Measurements from ENCODE around the gene RPL32.
"Not testable (repeated sequence)": the region's sequence is repeated elsewhere in the genome, so short reads cannot be mapped to it uniquely, and the experiment has no call there.

The RPL32 gene

DNA sequence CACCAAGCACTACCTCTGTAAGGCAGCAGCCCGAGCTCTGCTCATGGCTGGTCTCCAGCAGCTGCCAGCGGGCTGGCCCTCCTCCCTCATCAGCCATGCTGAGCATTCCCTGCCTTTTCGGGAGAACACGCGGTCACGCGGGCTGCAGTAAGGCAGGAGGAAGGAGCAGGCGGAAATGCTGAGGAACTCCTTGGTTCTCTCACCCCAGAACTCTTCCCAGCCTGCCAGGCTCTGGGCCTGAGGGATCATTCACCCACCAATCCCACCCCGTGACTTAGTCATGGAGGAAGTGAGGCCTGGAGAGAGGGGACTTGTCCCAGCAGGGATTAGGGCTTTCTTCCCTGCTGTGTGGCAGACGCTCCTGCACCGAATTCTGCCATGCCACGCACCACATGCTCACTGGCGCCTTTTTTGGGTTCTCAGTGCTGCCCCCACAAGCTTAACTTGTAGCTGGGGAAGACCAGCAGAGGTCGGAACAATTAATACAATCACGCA lies 42.9 kb upstream of the RPL32 start:
- TF ChIP-seq, protein P1, sequence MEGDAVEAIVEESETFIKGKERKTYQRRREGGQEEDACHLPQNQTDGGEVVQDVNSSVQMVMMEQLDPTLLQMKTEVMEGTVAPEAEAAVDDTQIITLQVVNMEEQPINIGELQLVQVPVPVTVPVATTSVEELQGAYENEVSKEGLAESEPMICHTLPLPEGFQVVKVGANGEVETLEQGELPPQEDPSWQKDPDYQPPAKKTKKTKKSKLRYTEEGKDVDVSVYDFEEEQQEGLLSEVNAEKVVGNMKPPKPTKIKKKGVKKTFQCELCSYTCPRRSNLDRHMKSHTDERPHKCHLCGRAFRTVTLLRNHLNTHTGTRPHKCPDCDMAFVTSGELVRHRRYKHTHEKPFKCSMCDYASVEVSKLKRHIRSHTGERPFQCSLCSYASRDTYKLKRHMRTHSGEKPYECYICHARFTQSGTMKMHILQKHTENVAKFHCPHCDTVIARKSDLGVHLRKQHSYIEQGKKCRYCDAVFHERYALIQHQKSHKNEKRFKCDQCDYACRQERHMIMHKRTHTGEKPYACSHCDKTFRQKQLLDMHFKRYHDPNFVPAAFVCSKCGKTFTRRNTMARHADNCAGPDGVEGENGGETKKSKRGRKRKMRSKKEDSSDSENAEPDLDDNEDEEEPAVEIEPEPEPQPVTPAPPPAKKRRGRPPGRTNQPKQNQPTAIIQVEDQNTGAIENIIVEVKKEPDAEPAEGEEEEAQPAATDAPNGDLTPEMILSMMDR (IDR thresholded peaks at IDR 0.05; ENCODE audit: control insufficient read depth, extremely low read depth, insufficient read depth): no peak
- no peak for DNase-seq (ENCODE audit: low read depth)

DNA sequence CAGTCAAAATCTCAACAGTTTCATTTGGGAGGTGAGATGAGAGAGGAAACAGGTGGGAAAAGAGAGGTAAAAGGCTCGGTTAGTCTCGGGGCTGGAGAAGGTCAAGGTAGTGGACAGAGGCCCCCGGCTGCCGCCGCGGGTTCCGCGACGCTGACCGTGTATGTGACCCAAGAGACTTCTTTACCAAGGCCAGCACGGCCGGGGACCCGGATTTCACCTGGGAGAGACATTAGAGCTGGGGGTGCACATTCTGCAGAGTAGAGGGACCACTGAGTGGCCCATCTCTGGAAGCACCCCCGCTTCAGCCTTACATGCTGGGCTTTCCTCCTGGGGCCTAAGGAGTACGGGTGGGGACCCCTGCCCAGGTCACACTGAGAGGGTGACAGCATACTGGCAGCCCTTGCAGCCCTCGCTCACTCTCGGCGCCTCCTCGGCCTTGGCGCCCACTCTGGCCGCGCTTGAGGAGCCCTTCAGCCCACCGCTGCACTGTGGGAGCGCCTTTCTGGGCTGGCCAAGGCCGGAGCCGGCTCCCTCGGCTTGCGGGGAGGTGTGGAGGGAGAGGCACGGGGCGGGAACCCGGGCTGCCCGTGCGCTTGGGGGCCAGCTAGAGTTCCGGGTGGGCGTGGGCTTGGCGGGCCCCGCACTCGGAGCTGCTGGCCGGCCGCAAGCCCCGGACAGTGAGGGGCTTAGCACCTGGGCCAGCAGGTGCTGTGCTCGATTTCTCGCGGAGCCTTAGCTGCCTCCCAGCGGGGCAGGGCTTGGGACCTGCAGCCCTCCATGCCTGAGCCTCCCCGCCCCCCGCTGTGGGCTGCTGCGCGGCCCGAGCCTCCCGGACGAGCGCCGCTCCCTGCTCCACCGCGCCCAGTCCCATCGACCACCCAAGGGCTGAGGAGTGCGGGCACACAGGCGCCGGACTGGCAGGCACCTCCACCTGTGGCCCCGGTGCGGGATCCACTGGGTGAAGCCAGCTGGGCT lies 41.3 kb upstream of the RPL32 start:
- H3K4me3 ChIP-seq (ENCODE audit: low read depth, low read length): no peak overlapping the region
- TF ChIP-seq, protein P1 (IDR thresholded peaks at IDR 0.05; ENCODE audit: control insufficient read depth, extremely low read depth, insufficient read depth): no peak
- DNase-seq (ENCODE audit: low read depth): no peak

More for the DNA sequence above, 42.9 kb upstream of the RPL32 start:
- H3K4me3 ChIP-seq (ENCODE audit: low read depth, low read length): no peak overlapping the region

DNA sequence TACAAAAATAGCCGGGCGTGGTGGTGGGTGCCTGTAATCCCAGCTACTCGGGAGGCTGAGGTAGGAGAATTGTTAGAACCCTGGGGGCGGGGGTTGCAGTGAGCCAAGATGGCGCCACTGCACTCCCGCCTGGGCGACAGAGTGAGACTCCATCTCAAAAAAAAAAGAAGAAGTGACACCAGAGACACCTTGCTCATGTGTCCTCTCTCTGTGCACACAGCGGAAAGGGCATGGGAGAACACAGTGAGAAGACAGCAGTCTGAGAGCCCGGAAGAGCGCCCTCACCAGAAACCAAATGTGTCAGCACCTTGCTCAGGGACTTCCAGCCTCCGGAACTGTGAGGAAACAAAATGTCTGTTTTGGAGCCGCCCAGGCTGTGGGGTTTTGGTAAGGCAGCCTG lies 40.5 kb upstream of the RPL32 start:
- DNase-seq (ENCODE audit: low read depth); H3K4me3 ChIP-seq (ENCODE audit: low read depth, low read length): not testable (repeated sequence)

DNA sequence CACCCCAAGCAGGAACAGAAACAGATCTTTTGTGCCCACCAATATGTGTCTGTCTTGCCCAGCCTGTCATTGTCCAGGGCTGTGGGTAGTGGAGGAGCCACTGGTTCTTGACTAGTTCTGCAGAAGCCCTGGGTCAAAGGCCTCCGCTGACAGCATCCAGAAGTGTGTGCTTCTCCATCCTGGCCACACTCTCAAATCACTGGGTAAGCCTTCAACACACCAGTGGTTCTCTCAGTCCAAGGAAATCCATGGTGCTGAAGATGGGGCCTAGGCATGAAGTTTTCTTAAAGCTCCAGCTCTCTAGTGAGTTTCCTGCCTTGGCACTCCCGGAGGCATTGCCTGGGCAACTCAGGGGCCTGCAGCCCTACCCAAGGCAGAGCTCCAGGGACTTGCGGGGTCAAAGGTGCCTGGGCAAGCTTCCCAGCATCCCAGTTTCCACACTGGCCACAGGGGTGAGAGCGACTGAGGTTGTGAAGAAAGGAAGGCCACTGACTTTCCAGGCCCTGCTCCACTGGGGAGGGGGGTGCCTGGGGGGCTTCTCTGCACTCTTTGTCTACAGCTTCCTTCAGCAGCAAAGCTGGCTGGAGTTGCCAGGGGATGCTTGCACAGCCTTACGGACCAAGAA lies 37.9 kb upstream of the RPL32 start:
- DNase-seq (ENCODE audit: low read depth): no peak
- TF ChIP-seq, protein P1 (IDR thresholded peaks at IDR 0.05; ENCODE audit: control insufficient read depth, extremely low read depth, insufficient read depth): no peak
- H3K4me3 ChIP-seq (ENCODE audit: low read depth, low read length): no peak overlapping the region

DNA sequence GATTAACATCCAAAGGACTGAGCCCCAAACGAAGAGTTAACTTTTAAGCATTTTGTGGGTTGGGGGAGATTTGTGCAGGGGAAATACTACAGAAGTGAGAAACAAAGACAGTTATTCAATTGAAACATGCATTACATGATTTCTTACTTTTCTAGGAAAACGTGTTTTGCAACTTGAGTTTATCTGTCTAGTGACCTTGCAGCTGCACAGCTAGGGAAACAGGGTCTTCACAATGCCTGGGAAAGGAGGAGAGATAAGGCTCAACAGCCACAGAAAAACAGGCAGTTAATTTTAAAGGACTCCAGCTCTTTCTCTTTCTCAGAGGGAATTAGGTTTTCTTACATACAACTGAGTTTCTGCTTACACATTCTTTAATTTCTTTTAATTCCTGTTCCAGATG lies 37.4 kb upstream of the RPL32 start:
- DNase-seq (ENCODE audit: low read depth); H3K4me3 ChIP-seq (ENCODE audit: low read depth, low read length): not testable (repeated sequence)

DNA sequence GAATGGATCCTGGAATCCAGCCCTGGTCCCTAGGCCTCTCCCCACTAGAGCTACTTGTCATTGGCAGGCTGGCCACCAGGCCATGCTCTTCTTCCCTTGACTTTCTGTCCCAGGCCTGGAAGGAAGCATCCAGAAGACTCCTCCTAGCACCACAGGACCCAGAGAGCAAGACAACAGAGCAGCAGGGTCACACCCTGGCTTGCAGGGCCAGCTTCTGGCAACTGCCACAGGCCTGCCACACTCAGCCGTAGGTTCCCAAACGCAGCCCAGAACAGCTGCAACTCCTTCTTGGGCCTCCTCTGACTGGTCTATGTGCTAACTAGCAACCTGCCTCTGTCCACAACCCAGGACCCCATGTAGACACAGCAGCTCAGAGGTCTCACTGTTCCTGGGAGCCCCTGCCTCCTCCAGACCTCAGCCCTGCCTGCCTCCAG lies 36.8 kb upstream of the RPL32 start:
- DNase-seq (ENCODE audit: low read depth): no peak
- TF ChIP-seq, protein P1 (IDR thresholded peaks at IDR 0.05; ENCODE audit: control insufficient read depth, extremely low read depth, insufficient read depth): no peak
- no peak overlapping the region for H3K4me3 ChIP-seq (ENCODE audit: low read depth, low read length)

DNA sequence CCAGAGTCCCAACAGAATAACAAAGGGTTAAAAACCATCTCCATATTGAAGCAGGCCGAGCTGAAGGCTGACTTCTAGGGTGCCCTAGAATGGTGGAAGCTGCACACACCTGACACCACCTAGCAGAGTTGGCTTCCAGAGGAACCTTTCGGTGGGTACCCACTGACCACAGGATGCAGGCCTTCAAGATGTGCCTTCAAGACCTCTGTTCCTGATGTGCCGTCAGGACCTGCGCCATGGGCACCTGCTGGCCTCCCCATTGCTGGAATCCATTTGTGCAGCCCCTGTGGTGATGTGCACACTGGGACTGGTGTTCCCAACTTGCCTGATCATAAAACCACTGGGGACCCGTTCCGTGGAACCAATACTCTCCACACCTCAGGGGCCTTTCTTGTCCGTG lies 35.7 kb upstream of the RPL32 start:
- DNase-seq (ENCODE audit: low read depth): no peak
- H3K4me3 ChIP-seq (ENCODE audit: low read depth, low read length): no peak overlapping the region
- TF ChIP-seq, protein P1 (IDR thresholded peaks at IDR 0.05; ENCODE audit: control insufficient read depth, extremely low read depth, insufficient read depth): no peak
